ENCODE data around the gene HS3ST5.
"Not testable (repeated sequence)": the region's sequence is repeated elsewhere in the genome, so short reads cannot be mapped to it uniquely, and the experiment has no call there.

The HS3ST5 gene

GRCh38 chr6:114090626-114091025, 252.2 kb downstream of the HS3ST5 start:
- no peak for DNase-seq (ENCODE audit: low read depth)

GRCh38 chr6:114087496-114087895, 255.3 kb downstream of the HS3ST5 start:
- no peak for DNase-seq (ENCODE audit: low read depth)

GRCh38 chr6:114085211-114085610, 257.6 kb downstream of the HS3ST5 start:
- DNase-seq (ENCODE audit: low read depth): peak; percentile 20

GRCh38 chr6:114084327-114084890, 258.4 kb downstream of the HS3ST5 start:
- peak; percentile 26 for DNase-seq (ENCODE audit: low read depth)

- DNase-seq (ENCODE audit: low read depth): no peak
Measured at GRCh38 chr6:114083251-114083650, 259.6 kb downstream of the HS3ST5 start.

GRCh38 chr6:114081730-114082129, 261.1 kb downstream of the HS3ST5 start:
- DNase-seq (ENCODE audit: low read depth): no peak

- DNase-seq (ENCODE audit: low read depth): peak; percentile 27
Measured at GRCh38 chr6:114080891-114081510, 261.8 kb downstream of the HS3ST5 start.

GRCh38 chr6:114080410-114080809, 262.4 kb downstream of the HS3ST5 start:
- not testable (repeated sequence) for DNase-seq (ENCODE audit: low read depth)

GRCh38 chr6:114075777-114076176, 267.0 kb downstream of the HS3ST5 start:
- DNase-seq (ENCODE audit: low read depth): no peak

- no peak for DNase-seq (ENCODE audit: low read depth)
Measured at GRCh38 chr6:114075300-114075699, 267.5 kb downstream of the HS3ST5 start.

- no peak for DNase-seq (ENCODE audit: low read depth)
Measured at GRCh38 chr6:114068771-114069170, 274.1 kb downstream of the HS3ST5 start.

GRCh38 chr6:114068116-114068515, 274.7 kb downstream of the HS3ST5 start:
- DNase-seq (ENCODE audit: low read depth): peak; percentile 59

- DNase-seq (ENCODE audit: low read depth): no peak
Measured at GRCh38 chr6:114064862-114065261, 278.0 kb downstream of the HS3ST5 start.

- DNase-seq (ENCODE audit: low read depth): no peak
Measured at GRCh38 chr6:114063956-114064355, 278.9 kb downstream of the HS3ST5 start.

GRCh38 chr6:114062199-114062598, 280.6 kb downstream of the HS3ST5 start:
- no peak for DNase-seq (ENCODE audit: low read depth)

- DNase-seq (ENCODE audit: low read depth): no peak
Measured at GRCh38 chr6:114061741-114062140, 281.1 kb downstream of the HS3ST5 start.

GRCh38 chr6:114061116-114061515, 281.7 kb downstream of the HS3ST5 start:
- DNase-seq (ENCODE audit: low read depth): no peak

GRCh38 chr6:114058435-114058834, 284.4 kb downstream of the HS3ST5 start:
- no peak for DNase-seq (ENCODE audit: low read depth)

GRCh38 chr6:114055763-114056162, 287.1 kb downstream of the HS3ST5 start:
- DNase-seq (ENCODE audit: low read depth): no peak

- no peak for DNase-seq (ENCODE audit: low read depth)
Measured at GRCh38 chr6:114055349-114055748, 287.5 kb downstream of the HS3ST5 start.

GRCh38 chr6:114053791-114054190, 289.0 kb downstream of the HS3ST5 start:
- no peak for DNase-seq (ENCODE audit: low read depth)

- DNase-seq (ENCODE audit: low read depth): no peak
Measured at GRCh38 chr6:114052141-114052540, 290.7 kb downstream of the HS3ST5 start.

- DNase-seq (ENCODE audit: low read depth): no peak
Measured at GRCh38 chr6:114051031-114051430, 291.8 kb downstream of the HS3ST5 start.

- DNase-seq (ENCODE audit: low read depth): no peak
Measured at GRCh38 chr6:114049367-114049966, 293.4 kb downstream of the HS3ST5 start.
